ENCODE measurements around the gene YAF2.
A peak's percentile ranks its signal among the peaks of the same experiment; 100 is the strongest.
"Not testable (repeated sequence)": the region's sequence is repeated elsewhere in the genome, so short reads cannot be mapped to it uniquely, and the experiment has no call there.

YAF2 gene

GRCh38 chr12:42192258-42192657, 45.8 kb downstream of the YAF2 start:
- DNase-seq, result no peak

DNA sequence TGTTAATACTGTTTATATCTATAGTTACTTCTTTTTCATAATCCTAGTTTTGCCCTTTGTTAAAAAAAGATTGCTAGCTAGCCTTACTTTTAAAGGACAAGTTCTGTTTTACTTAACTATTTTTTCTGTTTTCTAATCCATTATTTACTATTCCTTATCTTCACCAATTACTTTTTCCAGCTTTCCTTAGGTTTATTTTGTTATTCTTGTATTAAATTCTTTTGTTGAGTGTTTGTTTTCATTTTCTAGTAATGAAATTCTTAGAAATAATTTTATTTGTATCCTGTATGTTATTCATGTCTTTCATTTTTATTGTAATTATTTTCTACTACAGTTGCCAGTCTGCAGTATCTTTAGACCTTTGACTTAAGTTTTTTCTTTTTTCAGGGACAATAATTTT, 47.7 kb downstream of the YAF2 start:
- DNase-seq, result no peak

DNA sequence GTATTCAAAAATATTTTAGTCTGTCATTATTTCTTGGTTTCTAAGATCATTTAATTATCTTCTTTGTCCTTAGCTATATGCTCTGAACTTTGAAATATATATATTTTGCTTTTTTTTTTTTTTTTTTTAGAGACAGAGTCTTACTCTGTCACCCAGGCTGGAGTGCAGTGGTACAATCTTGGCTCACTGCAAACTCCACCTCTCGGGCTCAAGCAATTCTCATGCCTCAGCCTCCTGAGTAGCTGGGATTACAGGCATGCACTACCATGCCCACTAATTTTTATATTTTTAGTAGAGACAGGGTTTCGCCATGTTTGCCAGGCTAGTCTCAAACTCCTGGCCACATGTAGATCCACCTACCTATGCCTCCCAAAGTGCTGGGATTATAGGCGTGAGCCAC, 49.8 kb downstream of the YAF2 start:
- DNase-seq, result not testable (repeated sequence)

DNA sequence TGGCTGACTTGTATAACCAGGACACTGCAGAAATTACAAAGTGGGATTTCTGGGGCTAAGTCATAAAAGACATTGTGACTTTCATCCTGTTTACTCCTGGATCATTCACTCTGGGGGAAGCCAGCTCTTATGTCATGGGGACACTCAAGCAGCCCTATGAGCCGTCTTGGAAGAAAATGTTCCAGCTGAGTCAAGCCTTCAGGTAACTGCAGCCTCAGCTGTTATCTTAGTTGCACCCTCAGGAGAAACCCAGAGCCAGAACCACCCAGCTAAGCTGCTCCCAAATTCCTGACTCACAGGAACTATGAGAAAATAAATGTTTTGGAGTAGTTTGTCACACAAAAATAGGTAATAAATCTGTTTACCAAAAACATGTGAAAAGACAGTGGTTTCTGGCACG, 50.2 kb downstream of the YAF2 start:
- peak; percentile 38 for DNase-seq

DNA sequence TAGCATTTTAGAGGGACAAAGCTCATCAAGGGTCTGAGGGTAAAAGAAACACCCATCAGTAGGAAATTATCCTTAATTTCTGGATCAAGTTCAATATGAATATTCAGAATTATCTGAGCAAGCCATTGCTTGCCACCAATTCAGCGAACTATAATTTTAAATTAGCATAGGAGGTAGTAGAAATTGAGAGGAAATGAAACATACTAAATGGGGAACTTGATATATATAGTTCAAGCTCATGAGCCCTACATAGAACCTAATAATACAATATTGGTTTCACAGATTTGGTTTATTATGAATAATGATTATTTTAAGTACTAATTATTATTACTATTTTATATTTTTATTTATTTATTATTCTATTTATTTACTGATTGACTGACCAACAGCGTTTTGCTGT, 51.3 kb downstream of the YAF2 start:
- no peak for DNase-seq

DNA sequence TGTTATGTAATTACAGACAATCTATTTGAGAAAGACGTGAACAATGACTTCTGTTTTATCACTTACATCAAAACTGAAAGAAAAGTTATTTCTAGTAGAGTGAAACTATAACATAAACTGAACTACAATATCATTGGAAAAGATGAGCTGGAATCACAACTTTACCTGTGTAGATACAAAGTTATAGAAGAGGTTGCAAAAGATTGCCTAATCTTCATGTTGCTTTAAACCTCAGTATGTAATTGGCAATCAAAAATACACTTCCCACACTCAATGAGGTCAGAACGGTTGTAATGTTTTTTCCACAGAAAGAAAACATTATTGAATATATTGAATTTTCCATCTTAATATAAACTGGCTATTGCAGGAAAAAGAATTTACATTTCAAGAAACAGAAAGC, 55.7 kb downstream of the YAF2 start:
- no peak for DNase-seq

DNA sequence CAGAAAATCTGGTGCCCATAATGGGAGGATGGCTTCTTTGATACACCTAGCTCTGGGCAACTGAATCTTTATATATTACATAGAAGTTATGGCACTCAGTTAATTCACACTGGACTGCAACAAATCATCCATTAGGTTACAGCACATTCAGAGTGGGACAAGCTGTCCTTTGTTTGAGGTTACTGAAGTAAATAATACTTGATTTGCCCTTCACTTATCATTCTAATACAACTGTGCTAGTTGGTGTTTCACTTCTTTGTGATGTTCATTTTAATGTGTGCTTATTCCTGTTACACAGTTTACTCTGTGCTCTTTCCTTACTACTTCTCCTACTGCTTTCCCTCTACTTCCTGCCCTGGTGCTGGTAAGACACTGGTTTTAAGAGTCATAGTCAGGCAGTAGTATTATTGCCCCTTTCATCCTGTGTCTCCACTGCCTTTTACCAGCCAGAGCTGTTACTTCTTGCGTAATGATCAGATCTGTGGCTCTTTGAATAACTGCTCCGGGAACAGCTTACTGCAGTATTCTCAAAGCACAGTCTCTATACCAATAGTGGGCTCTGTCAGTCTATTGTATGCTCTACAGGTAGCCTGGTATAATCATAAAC, 57.0 kb downstream of the YAF2 start:
- peak; percentile 14 for DNase-seq

DNA sequence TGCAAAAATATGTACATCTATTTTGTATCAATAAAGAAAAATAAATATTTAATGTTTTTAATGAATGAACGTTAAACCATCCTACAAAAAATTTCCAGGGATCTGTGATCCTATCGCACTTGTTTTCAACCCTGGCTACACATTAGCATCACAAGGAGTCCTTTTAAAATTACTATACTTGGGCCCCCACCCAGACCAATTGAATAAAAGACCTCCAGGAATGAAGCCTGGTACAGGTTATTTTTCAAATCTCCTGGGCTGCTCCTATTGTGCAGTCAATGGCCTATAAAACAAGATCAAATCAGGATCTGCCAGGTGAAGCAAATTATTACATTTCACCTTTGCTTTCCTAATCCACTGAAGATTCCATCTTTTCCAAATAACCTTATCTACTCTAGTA, 59.9 kb downstream of the YAF2 start:
- DNase-seq, result no peak

- no peak for DNase-seq
These were observed 63.1 kb downstream of the YAF2 start for GRCh38 chr12:42174978-42175377.

DNA sequence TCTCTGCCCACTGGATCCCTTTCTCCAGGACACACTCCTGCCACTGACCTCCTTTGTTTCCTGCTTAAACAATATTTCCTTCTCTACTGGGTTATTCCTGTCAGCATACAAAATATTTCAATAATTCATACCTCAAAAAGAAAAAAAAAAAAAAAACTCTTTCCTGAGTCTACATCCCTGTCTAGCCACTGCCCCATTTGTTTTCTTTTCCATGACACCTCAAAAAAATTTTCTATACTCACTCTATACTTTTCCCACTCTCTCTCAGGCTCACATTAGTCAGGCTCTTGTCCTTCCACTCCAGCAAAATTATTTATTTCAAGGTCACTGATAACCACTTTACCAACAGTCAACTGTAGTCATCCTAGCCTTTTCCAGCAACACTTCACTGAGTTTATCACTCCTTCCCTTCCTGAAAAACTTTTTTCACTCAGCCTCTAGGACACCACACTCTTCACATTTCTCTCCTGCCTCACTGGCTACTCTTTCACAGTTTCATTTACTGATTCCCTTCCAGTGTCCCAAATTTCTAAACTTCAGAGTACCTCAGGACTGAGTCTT, 64.0 kb downstream of the YAF2 start:
- no peak for DNase-seq

- DNase-seq, result no peak
These were observed 65.4 kb downstream of the YAF2 start for GRCh38 chr12:42172441-42173210.

DNA sequence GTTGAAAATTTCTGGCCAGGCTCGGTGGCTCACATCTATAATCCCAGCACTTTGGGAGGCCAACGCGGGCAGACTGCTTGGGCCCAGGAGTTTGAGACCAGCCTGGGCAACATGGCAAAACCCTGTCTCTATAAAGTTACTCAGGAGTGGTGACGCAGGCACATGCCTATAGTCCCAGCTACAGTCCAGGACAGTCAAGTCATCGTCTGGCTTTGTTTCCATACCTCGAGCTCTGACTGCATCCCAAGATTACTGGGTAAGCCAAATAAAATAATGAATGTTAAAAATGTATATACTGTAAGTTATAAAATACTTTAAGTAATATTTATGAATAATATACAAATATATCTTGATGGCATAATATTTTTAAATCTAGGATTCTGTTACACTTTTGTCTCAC, 70.3 kb downstream of the YAF2 start:
- DNase-seq, result no peak

DNA sequence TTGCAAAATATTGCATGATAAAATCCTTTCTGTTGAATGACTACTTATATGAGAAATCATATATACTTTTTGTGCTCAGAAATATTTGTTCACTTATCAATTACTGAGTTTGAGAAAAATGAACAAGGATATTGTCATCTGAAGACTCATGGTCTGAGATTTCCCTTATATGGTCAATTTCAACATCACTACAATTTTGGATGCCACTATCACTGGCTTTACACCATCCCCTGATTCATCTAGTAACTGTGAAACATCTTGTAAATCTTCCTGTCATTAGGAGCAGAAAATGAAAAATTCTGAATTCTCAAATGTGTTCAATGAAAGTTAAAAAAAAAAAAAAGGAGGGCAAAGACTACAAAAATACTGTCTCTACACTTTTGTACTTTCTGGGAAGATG, 71.5 kb downstream of the YAF2 start:
- DNase-seq, result no peak

DNA sequence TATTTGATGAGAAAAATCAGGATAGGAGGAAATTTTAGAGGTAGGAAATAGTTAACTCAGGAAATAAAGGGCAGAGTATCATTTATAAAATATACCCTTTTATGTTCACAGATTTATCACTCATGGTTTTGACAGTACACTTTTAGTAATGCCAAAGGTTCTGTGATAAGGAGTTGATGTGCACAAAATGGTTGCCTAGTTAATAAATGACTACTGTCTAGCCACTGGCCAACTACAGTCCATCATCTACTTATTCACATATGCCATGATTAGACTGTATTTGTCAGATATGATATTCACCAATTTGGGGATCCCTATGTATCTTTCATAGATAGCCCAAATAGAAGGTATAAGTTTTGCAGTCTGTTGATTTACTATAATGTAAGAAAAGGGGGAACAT, 74.1 kb downstream of the YAF2 start:
- peak; percentile 49 for DNase-seq

- DNase-seq, result peak; percentile 30
These were observed 75.1 kb downstream of the YAF2 start for GRCh38 chr12:42162965-42163364.

DNA sequence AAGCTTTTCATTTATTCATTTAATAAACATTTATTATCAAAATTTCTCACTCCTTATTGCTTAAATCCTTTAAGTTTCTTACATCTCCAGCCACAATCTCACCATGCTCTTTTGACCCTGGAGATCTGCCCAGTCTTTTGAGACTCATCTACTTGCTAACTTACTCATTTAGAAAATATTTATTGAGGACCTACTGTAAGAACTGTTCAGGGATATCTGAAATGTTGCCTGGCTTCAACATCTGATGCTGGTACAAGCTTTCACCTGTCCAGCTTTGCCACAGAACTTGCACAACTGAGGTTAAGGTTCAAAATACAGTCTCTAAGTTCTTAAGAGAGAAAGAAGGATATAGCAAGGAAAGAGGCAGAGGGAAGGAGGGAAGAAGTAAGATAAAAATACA, 75.9 kb downstream of the YAF2 start:
- DNase-seq, result peak; percentile 93

DNA sequence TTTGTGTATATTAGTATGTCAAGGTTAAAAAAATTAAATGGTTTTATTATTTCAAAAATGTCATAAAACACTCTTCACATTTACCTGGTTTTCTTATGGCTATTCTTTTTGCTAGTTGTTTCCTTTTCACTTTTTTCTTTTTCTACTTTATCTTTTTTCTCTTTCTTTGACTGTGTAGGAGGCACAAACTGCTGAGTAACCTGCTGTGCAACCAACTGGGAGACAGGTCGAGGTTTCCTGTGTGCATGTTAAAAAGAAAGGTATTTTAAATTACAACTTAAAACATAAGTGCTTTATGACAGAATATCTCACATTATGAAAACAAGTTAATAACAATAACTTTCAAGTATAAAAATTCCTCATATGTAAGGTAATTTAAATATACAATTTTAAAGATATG, 76.5 kb downstream of the YAF2 start:
- peak; percentile 60 for DNase-seq

- DNase-seq, result no peak
These were observed 81.8 kb downstream of the YAF2 start for GRCh38 chr12:42156232-42156631.

GRCh38 chr12:42145552-42146215, 92.4 kb downstream of the YAF2 start:
- DNase-seq, result no peak

GRCh38 chr12:42145197-42145549, 92.9 kb downstream of the YAF2 start:
- peak; percentile 58 for DNase-seq

DNA sequence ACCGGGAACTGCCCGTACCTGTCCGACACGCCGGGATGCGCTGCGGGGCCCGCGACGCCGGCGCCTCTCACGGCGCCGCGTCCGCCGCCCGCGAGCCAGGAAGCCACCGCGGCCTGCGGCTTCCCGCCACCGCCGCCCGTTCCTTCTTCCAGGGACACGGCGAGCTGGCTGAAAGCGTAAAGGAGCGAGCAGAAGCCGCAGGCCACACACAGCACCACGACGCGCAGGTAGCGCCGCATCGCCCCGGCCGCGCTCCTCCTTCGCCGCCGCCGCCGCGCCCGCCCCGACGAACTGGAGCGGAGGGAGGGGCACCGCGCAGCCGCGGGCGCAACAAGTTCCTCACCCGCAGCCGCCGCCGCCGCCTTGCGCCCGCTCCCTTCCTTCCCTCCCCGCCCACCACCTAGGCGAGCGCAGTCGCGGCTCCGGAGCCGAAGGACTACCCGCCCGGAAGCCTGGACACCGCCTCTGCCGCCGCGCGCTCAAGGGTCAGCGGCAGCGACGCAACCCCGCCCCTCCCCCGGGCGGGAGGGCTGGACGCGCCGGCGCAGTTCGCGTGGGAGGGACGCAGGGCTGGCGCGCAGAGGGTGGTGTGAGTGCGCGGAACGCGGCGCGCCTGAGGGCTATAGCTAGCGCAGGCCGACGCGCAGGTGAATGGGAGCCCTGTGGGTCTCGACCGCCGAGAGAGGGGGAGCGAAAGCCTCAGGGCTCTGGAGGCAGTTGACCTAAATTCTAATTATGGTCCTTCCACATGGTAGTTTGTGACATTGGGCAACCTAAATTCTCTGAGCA, 93.4 kb downstream of the YAF2 start, which contains the start of gene GXYLT1:
TSS of gene GXYLT1 (minus strand) at position 467 of the 789 bp plus-strand sequence. CDS start at position 239, 228 bp downstream.
- DNase-seq, result peak; percentile 99

DNA sequence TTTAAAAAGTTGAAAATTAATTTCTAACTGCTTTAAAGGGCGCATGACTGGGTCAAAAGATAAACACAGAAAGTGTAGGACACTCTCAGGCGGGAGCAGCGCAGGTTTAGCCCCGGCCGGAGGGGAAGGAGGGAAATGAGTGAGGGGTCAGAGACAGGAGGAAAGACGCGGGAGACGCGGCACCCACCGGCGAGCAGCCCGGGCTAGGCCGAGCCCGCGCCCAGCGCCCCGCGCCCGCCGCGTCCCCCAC, 94.0 kb downstream of the YAF2 start:
- DNase-seq, result no peak

DNA sequence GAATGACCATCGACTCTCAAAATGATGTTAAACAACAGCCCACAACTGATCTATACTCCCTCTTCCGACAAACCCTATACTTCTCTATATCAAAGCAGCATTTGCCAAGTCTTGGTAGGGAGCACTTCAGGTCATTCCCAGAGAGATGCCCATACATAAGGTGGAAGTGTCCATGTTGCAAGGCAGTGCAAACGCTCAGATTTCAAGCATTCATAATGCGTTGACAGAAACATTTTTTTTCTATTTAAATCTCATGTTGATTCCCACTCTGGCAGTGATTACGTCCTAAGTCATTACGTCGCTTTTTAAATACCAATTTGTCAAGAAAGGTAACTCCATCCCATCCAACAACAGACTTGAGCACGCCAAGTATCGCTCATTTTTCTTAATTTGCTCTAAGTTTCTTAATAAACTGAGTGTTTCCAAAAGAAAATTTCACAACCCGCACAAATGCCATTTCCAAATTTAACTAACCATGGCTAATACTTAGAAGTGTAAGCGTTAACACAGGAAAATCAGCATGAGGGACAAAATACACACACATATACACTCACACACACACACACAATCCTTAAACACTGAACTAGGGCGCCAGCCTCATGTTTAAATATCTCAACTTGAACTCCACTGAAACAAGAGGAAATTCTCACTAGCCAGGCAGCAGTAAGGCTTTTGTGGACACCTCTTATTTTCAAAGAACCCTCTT, 94.4 kb downstream of the YAF2 start:
- DNase-seq, result no peak
